Measurements from ENCODE around the gene KEL.
"Not testable (repeated sequence)": the region's sequence is repeated elsewhere in the genome, so short reads cannot be mapped to it uniquely, and the experiment has no call there.

The KEL gene

DNA sequence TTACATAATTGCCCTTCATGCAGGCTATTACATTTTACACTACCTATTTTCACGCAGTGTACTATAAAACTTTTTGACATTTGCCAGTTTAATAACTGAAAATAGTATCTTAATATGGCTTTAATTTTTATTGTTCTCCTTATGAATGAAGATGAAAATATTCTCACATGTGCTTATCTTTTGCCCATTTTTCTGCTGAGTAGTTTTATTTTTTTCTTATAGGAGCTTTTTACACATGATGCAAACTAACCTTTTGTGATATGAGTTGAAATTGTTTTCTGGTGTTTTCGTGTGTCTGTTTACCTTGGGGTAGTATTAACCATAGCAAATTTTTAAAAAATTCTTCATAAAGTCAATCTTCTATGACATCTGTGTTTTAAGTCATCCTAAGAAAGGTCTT lies 38.5 kb upstream of the KEL start:
- no peak for DNase-seq (ENCODE audit: low spot score)
- TF ChIP-seq, protein P1, sequence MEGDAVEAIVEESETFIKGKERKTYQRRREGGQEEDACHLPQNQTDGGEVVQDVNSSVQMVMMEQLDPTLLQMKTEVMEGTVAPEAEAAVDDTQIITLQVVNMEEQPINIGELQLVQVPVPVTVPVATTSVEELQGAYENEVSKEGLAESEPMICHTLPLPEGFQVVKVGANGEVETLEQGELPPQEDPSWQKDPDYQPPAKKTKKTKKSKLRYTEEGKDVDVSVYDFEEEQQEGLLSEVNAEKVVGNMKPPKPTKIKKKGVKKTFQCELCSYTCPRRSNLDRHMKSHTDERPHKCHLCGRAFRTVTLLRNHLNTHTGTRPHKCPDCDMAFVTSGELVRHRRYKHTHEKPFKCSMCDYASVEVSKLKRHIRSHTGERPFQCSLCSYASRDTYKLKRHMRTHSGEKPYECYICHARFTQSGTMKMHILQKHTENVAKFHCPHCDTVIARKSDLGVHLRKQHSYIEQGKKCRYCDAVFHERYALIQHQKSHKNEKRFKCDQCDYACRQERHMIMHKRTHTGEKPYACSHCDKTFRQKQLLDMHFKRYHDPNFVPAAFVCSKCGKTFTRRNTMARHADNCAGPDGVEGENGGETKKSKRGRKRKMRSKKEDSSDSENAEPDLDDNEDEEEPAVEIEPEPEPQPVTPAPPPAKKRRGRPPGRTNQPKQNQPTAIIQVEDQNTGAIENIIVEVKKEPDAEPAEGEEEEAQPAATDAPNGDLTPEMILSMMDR (IDR thresholded peaks at IDR 0.05; ENCODE audit: extremely low read depth, missing control alignments): no peak

DNA sequence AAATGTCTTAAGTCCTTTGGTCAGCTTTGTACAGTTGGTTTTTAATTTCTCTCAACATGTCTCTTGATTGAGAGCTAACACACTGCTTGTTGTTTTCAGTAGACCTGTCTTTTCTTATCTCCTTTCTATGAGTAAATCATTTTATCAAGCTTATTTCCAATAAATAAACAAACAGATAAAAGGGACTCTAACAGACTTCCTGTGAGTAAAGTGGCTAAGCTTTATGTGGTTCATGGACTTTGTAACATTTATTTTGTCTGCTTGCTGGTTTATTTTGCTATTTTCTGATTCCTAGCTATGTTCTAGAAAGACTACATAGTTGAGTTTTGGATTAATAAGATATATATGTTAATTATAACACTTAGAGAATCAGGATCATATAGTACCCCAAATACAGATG lies 37.6 kb upstream of the KEL start:
- DNase-seq (ENCODE audit: low spot score): no peak
- TF ChIP-seq, protein P1 (IDR thresholded peaks at IDR 0.05; ENCODE audit: extremely low read depth, missing control alignments): no peak

DNA sequence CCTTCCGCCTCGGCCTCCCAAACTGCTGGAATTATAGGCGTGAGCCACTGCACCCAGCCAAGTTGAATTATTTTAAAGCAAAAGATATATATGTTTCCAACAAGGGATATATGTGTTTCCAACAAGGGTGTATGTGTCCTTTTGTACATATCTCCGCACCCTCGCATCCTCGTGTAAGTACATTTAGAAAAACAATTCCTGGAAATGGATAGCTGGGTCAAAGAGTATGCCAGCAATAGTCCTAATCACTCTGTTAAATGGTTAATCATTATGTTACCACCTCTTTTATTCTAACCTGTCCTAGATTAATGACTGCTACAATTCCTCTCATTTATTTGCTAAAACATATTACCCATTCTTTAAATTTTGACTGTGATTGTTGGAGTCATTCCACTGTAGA lies 36.8 kb upstream of the KEL start:
- no peak for DNase-seq (ENCODE audit: low spot score)
- TF ChIP-seq, protein P1 (IDR thresholded peaks at IDR 0.05; ENCODE audit: extremely low read depth, missing control alignments): no peak

DNA sequence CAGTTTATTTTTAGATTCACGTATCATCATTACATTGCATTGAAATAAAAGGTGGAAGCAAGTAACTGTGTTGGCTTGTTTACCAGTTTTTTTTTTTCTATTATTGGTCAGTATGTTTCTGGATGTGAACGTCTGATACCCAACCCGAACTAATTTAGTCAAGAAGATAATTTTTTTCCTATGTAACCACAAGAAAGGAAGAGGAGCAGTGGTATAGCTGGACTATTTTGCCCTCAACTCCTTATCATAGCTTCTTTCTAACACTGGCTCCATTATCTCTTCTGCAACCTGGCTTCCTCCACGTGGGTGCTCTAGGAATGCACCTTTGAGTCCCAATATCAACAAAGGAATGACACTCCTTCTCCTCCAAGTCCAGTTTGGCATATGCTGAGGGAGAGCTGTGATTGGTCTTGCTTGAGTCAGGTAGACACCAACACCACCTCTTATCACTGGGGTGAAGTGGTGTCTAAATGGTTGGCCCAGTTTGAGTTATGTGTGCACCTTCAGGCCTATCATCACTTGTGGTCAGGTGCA lies 35.4 kb upstream of the KEL start:
- TF ChIP-seq, protein P1 (IDR thresholded peaks at IDR 0.05; ENCODE audit: extremely low read depth, missing control alignments): no peak
- DNase-seq (ENCODE audit: low spot score): no peak

DNA sequence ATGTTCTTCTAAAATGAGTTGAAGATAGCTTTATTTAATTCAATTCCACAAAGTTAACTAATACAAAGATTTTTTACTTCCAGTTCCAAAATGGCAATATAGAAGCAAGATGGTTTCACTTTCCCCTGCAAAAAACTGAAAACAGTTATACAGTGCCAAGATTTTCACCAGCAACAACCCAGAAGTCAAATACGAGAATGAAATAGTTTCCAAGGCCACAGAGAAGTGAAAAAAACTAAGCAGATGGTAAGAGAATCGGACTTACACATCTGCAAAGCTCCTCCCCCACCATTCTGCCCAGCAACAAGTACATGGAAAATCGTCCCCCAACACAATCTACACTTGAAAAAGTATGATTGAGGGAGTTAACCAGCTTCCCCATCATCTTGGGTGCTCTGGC lies 30.3 kb upstream of the KEL start:
- no peak for DNase-seq (ENCODE audit: low spot score)
- TF ChIP-seq, protein P1 (IDR thresholded peaks at IDR 0.05; ENCODE audit: extremely low read depth, missing control alignments): no peak

DNA sequence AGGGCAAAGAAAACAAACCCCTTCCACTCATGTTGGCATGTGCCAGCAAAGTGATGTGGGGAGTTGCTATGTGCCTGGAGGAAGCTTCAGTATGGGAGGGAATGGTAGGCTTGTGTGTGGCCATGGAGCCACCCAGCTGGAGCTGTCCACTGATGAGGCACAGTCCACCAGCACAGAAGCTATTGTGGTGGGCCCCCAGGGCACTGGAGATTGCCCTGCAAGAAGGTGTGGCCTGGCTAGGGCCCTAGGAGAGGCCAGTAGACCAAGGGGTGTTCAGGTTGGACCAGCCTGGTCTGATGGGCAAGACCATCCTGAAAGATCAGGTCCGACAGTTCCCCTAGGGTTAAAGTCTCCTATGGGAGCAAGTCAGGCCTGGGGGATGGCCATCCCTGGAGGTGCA lies 22.1 kb upstream of the KEL start:
- TF ChIP-seq, protein P1 (IDR thresholded peaks at IDR 0.05; ENCODE audit: extremely low read depth, missing control alignments): no peak

DNA sequence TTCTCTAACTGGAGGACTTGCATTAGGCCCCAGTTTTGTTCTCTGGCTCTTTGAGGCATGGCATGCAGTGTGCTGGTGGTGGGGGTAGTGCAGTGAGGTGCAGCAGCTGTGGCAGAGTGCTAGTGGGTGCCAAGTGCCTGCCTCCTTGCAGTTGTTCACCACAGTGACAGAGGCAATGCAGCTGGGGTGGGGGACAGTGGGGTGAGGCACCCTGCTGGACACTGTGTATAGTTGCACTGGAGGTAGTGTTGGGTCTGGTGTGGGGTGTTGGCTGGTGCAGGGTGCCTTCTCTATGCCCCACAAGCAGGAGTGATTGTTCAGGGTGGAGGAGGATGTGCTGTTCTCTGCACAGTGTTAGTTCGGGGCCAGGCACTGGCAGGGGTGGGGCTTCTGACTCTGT lies 21.7 kb upstream of the KEL start:
- TF ChIP-seq, protein P1 (IDR thresholded peaks at IDR 0.05; ENCODE audit: extremely low read depth, missing control alignments): no peak
- no peak for DNase-seq (ENCODE audit: low spot score)

More for the DNA sequence above, 22.1 kb upstream of the KEL start:
- DNase-seq (ENCODE audit: low spot score): no peak

DNA sequence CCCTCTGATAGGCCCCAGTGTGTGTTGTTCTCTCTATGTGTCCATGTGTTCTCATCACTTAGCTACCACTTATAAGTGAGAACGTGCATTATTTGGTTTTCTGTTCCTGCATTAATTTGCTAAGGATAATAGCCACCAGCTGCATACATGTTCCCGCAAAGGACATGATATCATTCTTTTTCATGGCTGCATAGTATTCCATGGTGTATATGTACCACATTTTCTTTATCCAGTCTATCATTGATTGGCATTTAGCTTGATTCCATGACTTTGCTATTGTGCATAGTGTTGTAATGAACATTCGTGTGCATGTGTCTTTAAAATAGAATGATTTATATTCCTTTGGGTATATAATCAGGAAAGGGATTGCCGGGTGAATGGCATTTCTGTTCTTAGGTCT lies 16.2 kb upstream of the KEL start:
- not testable (repeated sequence) for DNase-seq (ENCODE audit: low spot score)
